OCI-LY3 (cell line): ENCODE results near the gene MICALL2.

Source experiments
- H2AFZ ChIP-seq: fragments of 200-600, 300-600 bp; shearing (Covaris generic); 2 replicates; pipeline ENCODE4 v1.6.0; 2014; ENCODE audit warnings: antibody characterized with exemption, low read depth, low read length
- H3K27ac ChIP-seq: fragments of 200-600, 300-600 bp; sonication (generic); 2 replicates; pipeline ENCODE4 v1.5.1; 2014; ENCODE audit warnings: mild to moderate bottlenecking, low read length, moderate library complexity, mixed read lengths
- H3K27me3 ChIP-seq: fragments of 200-600, 300-600 bp; sonication (generic); 2 replicates; pipeline ENCODE4 v1.6.1; 2014; ENCODE audit warnings: low read depth, low read length, mixed read lengths
- H3K36me3 ChIP-seq: fragments of 200-600, 300-600 bp; sonication (generic); replicated peaks from 2 replicates; pipeline ENCODE3; 2014; ENCODE audit warnings: low read depth, low read length, mixed read lengths
- H3K4me1 ChIP-seq: fragments of 300-600, 200-600 bp; sonication (generic); 2 replicates; pipeline ENCODE4 v1.6.1; 2014; ENCODE audit warnings: low read length, mixed read lengths
- H3K4me2 ChIP-seq: fragments of 200-600, 300-600 bp; sonication (generic); 2 replicates; pipeline ENCODE4 v1.6.1; 2014; ENCODE audit warnings: low read length, mixed read lengths
- H3K4me3 ChIP-seq: fragments of 300-600, 200-600 bp; sonication (generic); 2 replicates; pipeline ENCODE4 v1.5.1; 2014; ENCODE audit warnings: antibody characterized with exemption, mild to moderate bottlenecking, low read length, moderate library complexity
- H3K79me2 ChIP-seq: fragments of 300-600, 200-600 bp; shearing (Covaris generic); 2 replicates; pipeline ENCODE4 v1.6.1; 2014; ENCODE audit warnings: mild to moderate bottlenecking, low read length, mixed read lengths
- H3K9ac ChIP-seq: fragments of 300-600, 200-600 bp; shearing (Covaris generic); 2 replicates; pipeline ENCODE4 v1.6.0; 2014; ENCODE audit warnings: mild to moderate bottlenecking, low read length, moderate library complexity
- H3K9me3 ChIP-seq: fragments of 200-600, 300-600 bp; shearing (Covaris generic); 2 replicates; pipeline ENCODE4 v1.6.1; 2014; ENCODE audit warnings: low read length, mixed read lengths; ENCODE audit not compliant: insufficient read depth
- H4K20me1 ChIP-seq: fragments of 200-600, 300-600 bp; sonication (generic); 2 replicates; pipeline ENCODE4 v1.6.1; 2016; ENCODE audit warnings: low read length, mixed read lengths; ENCODE audit not compliant: insufficient read depth
- CTCF ChIP-seq: fragments of 200-600, 300-600 bp; sonication (generic); IDR thresholded peaks from 2 replicates; pipeline ENCODE4 v1.5.1; 2014; ENCODE audit warnings: antibody characterized with exemption, low read length, low read depth
- EZH2phosphoT487 ChIP-seq: fragments of 200-600 bp; shearing (Covaris generic); IDR thresholded peaks from 2 replicates; pipeline ENCODE4 v1.6.1; 2018; ENCODE audit warnings: antibody characterized with exemption, mixed run types, low read depth

Gene MICALL2

GRCh38 chr7:1489336-1489735 lies 30.1 kb upstream of the MICALL2 start:
- no peaks in the 10 kb centered on the region for H4K20me1 ChIP-seq
- H3K36me3 ChIP-seq, result no peaks in the 10 kb centered on the region
- H3K4me1 ChIP-seq, result no peaks in the 10 kb centered on the region

GRCh38 chr7:1488016-1488415 lies 28.7 kb upstream of the MICALL2 start:
- Histone ChIP-seq H3K9ac (no peak overlapping the region), H3K4me2 (no peak overlapping the region), H2AFZ (no peak overlapping the region), H3K4me3 (no peak overlapping the region), H3K4me1 (no peaks in the 10 kb centered on the region), H4K20me1 (no peaks in the 10 kb centered on the region), H3K36me3 (no peaks in the 10 kb centered on the region), H3K9me3 (no peaks in the 10 kb centered on the region), H3K27ac (no peak overlapping the region), H3K27me3 (no peaks in the 10 kb centered on the region), H3K79me2 (no peaks in the 10 kb centered on the region)
- no peak for TF ChIP-seq EZH2phosphoT487
- TF ChIP-seq CTCF, result no peak

More at GRCh38 chr7:1489336-1489735, 30.1 kb upstream of the MICALL2 start:
- no peaks in the 10 kb centered on the region for H3K79me2 ChIP-seq
- no peak overlapping the region for H2AFZ ChIP-seq
- H3K27ac ChIP-seq, result no peak overlapping the region
- TF ChIP-seq CTCF (no peak), EZH2phosphoT487 (no peak)
- no peak overlapping the region for H3K4me3 ChIP-seq
- H3K9ac ChIP-seq, result no peak overlapping the region
- no peak overlapping the region for H3K4me2 ChIP-seq
- no peaks in the 10 kb centered on the region for H3K27me3 ChIP-seq
- no peaks in the 10 kb centered on the region for H3K9me3 ChIP-seq

GRCh38 chr7:1487466-1487865 lies 28.2 kb upstream of the MICALL2 start:
- Histone ChIP-seq H3K79me2 (no peaks in the 10 kb centered on the region), H3K4me2 (no peak overlapping the region), H3K9me3 (no peaks in the 10 kb centered on the region), H3K36me3 (no peaks in the 10 kb centered on the region), H2AFZ (no peak overlapping the region), H3K27ac (no peak overlapping the region), H3K4me1 (no peaks in the 10 kb centered on the region), H3K4me3 (no peak overlapping the region), H3K9ac (no peak overlapping the region), H4K20me1 (no peaks in the 10 kb centered on the region), H3K27me3 (no peaks in the 10 kb centered on the region)
- TF ChIP-seq EZH2phosphoT487 (no peak), CTCF (no peak)

GRCh38 chr7:1486571-1486970 lies 27.3 kb upstream of the MICALL2 start:
- H3K27me3 ChIP-seq, result no peaks in the 10 kb centered on the region
- H3K4me2 ChIP-seq, result no peak overlapping the region
- no peak overlapping the region for H3K27ac ChIP-seq
- H3K4me1 ChIP-seq, result no peaks in the 10 kb centered on the region
- no peak overlapping the region for H3K4me3 ChIP-seq
- no peaks in the 10 kb centered on the region for H3K9me3 ChIP-seq
- H2AFZ ChIP-seq, result no peak overlapping the region
- no peak overlapping the region for H3K9ac ChIP-seq
- no peaks in the 10 kb centered on the region for H3K79me2 ChIP-seq
- H3K36me3 ChIP-seq, result no peaks in the 10 kb centered on the region
- no peaks in the 10 kb centered on the region for H4K20me1 ChIP-seq
- TF ChIP-seq CTCF (no peak), EZH2phosphoT487 (no peak)
